ENCODE data around the gene BCLAF1.

GRCh38 chr6:136213853-136214252 lies 75.8 kb downstream of the BCLAF1 start:
- no peak for TF ChIP-seq CTCF (IDR thresholded peaks at IDR 0.05; ENCODE audit: low read depth, low read length, poor library complexity, severe bottlenecking)
- TF ChIP-seq EZH2phosphoT487 (IDR thresholded peaks at IDR 0.05; ENCODE audit: borderline replicate concordance, low read length) = no peak
